ENCODE data around the gene DDX19B. TPM values are rescaled to one million over a fixed set of nuclear protein-coding genes. Genes with fewer than 3 reads are reported as not detected.
"Not testable (repeated sequence)": the region's sequence is repeated elsewhere in the genome, so short reads cannot be mapped to it uniquely, and the experiment has no call there.

Gene DDX19B
- total RNA-seq, 1 donor from 2014 or later, result 25.7 TPM

DNA sequence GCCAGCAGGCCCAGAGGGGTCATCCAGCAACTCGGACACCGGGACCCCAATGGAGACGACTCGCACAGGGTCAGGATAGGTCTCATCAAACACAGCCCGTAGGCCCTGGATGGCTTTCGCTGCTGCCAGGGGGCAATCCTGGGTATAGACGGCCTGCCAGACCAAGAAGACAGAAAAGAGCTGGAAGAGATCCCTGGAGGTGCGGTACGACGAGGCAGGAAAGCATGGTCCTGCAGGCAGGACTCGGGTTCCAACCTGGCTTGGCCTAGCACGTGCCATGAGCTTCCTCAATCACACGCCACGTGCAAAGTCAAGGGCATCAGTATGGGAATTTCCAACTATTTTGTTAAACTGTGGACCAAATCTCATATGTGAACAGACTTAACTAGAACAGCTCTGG, 40.9 kb upstream of the DDX19B start:
- Mint-ChIP-seq H3K36me3 (ENCODE audit: low read depth, unreplicated experiment) (peaks cover 36% of the 10 kb centered on the region), H3K27ac (ENCODE audit: unreplicated experiment) (peak overlapping the region; percentile 38)
- H3K9ac ChIP-seq (ENCODE audit: low read length), result no peak overlapping the region

DNA sequence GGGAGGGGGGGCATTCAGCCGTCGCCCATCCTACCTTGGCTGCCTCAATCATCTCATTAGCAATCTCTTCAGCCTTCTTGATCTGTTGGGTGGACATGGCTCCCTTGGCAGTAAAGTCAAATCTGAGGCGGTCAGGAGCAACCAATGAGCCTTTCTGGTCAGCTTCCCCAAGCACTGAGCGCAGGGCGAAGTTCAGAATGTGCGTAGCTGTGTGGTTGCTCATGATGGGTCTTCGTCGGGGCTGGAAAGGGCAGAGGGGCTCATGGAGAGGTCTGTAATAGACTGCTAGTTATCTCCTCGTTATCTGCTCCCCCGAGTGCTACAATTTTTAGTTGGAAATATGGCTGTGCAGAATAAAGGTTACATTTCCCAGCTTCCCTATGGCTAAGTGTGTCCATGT, 40.0 kb upstream of the DDX19B start:
- H3K36me3 Mint-ChIP-seq (ENCODE audit: low read depth, unreplicated experiment), result peaks cover 32% of the 10 kb centered on the region
- H3K9me3 Mint-ChIP-seq (ENCODE audit: unreplicated experiment), result no peaks in the 10 kb centered on the region
- DNase-seq (ENCODE audit: low read depth) (no peak), FAIRE-seq (no peak)
- TF ChIP-seq, protein P1, sequence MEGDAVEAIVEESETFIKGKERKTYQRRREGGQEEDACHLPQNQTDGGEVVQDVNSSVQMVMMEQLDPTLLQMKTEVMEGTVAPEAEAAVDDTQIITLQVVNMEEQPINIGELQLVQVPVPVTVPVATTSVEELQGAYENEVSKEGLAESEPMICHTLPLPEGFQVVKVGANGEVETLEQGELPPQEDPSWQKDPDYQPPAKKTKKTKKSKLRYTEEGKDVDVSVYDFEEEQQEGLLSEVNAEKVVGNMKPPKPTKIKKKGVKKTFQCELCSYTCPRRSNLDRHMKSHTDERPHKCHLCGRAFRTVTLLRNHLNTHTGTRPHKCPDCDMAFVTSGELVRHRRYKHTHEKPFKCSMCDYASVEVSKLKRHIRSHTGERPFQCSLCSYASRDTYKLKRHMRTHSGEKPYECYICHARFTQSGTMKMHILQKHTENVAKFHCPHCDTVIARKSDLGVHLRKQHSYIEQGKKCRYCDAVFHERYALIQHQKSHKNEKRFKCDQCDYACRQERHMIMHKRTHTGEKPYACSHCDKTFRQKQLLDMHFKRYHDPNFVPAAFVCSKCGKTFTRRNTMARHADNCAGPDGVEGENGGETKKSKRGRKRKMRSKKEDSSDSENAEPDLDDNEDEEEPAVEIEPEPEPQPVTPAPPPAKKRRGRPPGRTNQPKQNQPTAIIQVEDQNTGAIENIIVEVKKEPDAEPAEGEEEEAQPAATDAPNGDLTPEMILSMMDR (IDR thresholded peaks at IDR 0.05; ENCODE audit: insufficient read depth, low read depth, low read length), result no peak
- TF ChIP-seq EZH2 (IDR thresholded peaks at IDR 0.05; ENCODE audit: insufficient read depth, low read length), result no peak
- H3K27me3 Mint-ChIP-seq (ENCODE audit: low read depth, unreplicated experiment), result no peaks in the 10 kb centered on the region
- H3K4me1 ChIP-seq (ENCODE audit: insufficient read depth, low read length), result peaks cover 12% of the 10 kb centered on the region
- H2AFZ ChIP-seq (ENCODE audit: low read depth, low read length), result no peak overlapping the region
- H3K27me3 ChIP-seq (ENCODE audit: insufficient read depth, low read length), result no peaks in the 10 kb centered on the region
- H3K4me2 ChIP-seq (ENCODE audit: low read length), result no peak overlapping the region
- no peaks in the 10 kb centered on the region for H3K4me1 Mint-ChIP-seq (ENCODE audit: low read depth, unreplicated experiment)
- H3K36me3 ChIP-seq (ENCODE audit: insufficient read depth, low read length), result peaks cover 47% of the 10 kb centered on the region
- H3K79me2 ChIP-seq (ENCODE audit: insufficient read depth, low read length), result peaks cover 4% of the 10 kb centered on the region
- no peak overlapping the region for H3K4me3 ChIP-seq (ENCODE audit: insufficient read depth, low read depth, low read length)
- H3K27ac Mint-ChIP-seq (ENCODE audit: unreplicated experiment), result no peak overlapping the region
- H3K9ac ChIP-seq (ENCODE audit: low read length), result no peak overlapping the region
- no peak overlapping the region for H3K4me3 Mint-ChIP-seq (ENCODE audit: unreplicated experiment)
- peaks cover 37% of the 10 kb centered on the region for H4K20me1 ChIP-seq (ENCODE audit: insufficient read depth, low read length)
- H3K9me3 ChIP-seq (ENCODE audit: insufficient read depth, low read depth, low read length), result no peaks in the 10 kb centered on the region
- H3K27ac ChIP-seq (ENCODE audit: low read depth, low read length), result no peak overlapping the region

More for the DNA sequence above, 40.9 kb upstream of the DDX19B start:
- peaks cover 44% of the 10 kb centered on the region for H4K20me1 ChIP-seq (ENCODE audit: insufficient read depth, low read length)
- peaks cover 4% of the 10 kb centered on the region for H3K79me2 ChIP-seq (ENCODE audit: insufficient read depth, low read length)
- TF ChIP-seq, protein P1 (IDR thresholded peaks at IDR 0.05; ENCODE audit: insufficient read depth, low read depth, low read length), result no peak
- no peak for TF ChIP-seq EZH2 (IDR thresholded peaks at IDR 0.05; ENCODE audit: insufficient read depth, low read length)
- Mint-ChIP-seq H3K4me3 (ENCODE audit: unreplicated experiment) (no peak overlapping the region), H3K4me1 (ENCODE audit: low read depth, unreplicated experiment) (no peaks in the 10 kb centered on the region), H3K27me3 (ENCODE audit: low read depth, unreplicated experiment) (no peaks in the 10 kb centered on the region), H3K9me3 (ENCODE audit: unreplicated experiment) (no peaks in the 10 kb centered on the region)
- no peak overlapping the region for H2AFZ ChIP-seq (ENCODE audit: low read depth, low read length)
- H3K27me3 ChIP-seq (ENCODE audit: insufficient read depth, low read length), result no peaks in the 10 kb centered on the region
- H3K9me3 ChIP-seq (ENCODE audit: insufficient read depth, low read depth, low read length), result no peaks in the 10 kb centered on the region
- H3K4me2 ChIP-seq (ENCODE audit: low read length), result no peak overlapping the region
- FAIRE-seq, result no peak
- H3K4me3 ChIP-seq (ENCODE audit: insufficient read depth, low read depth, low read length), result no peak overlapping the region
- H3K36me3 ChIP-seq (ENCODE audit: insufficient read depth, low read length), result peaks cover 49% of the 10 kb centered on the region
- no peak overlapping the region for H3K27ac ChIP-seq (ENCODE audit: low read depth, low read length)
- H3K4me1 ChIP-seq (ENCODE audit: insufficient read depth, low read length), result peaks cover 12% of the 10 kb centered on the region
- DNase-seq (ENCODE audit: low read depth), result no peak

DNA sequence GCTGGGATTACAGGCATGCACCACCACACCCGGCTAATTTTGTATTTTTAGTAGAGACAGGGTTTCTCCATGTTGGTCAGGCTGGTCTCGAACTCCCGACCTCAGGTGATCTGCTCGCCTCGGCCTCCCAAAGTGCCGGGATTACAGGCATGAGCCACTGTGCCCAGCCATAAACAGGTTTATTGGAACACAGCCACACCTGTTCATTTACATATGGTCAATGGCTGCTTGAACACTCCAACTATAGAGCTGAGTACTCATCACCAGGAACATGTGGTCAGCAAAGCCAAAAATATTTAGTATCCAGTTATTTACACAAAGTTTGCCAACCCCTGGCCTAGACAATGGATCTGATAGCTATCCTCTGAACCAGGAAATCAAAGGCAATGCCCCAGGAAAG, 39.1 kb upstream of the DDX19B start:
- H3K9ac ChIP-seq (ENCODE audit: low read length); H3K9me3 Mint-ChIP-seq (ENCODE audit: unreplicated experiment); FAIRE-seq; H3K27me3 ChIP-seq (ENCODE audit: insufficient read depth, low read length); H3K27ac ChIP-seq (ENCODE audit: low read depth, low read length); H2AFZ ChIP-seq (ENCODE audit: low read depth, low read length); H3K27ac Mint-ChIP-seq (ENCODE audit: unreplicated experiment); H3K4me1 Mint-ChIP-seq (ENCODE audit: low read depth, unreplicated experiment); DNase-seq (ENCODE audit: low read depth); H3K4me1 ChIP-seq (ENCODE audit: insufficient read depth, low read length); H3K4me2 ChIP-seq (ENCODE audit: low read length); H3K4me3 ChIP-seq (ENCODE audit: insufficient read depth, low read depth, low read length); H3K27me3 Mint-ChIP-seq (ENCODE audit: low read depth, unreplicated experiment); H3K79me2 ChIP-seq (ENCODE audit: insufficient read depth, low read length); H3K9me3 ChIP-seq (ENCODE audit: insufficient read depth, low read depth, low read length); H3K4me3 Mint-ChIP-seq (ENCODE audit: unreplicated experiment): not testable (repeated sequence)
- H3K36me3 Mint-ChIP-seq (ENCODE audit: low read depth, unreplicated experiment), result peaks cover 34% of the 10 kb centered on the region
- Histone ChIP-seq H3K36me3 (ENCODE audit: insufficient read depth, low read length) (peaks cover 51% of the 10 kb centered on the region), H4K20me1 (ENCODE audit: insufficient read depth, low read length) (peaks cover 31% of the 10 kb centered on the region)

All from astrocyte (in vitro differentiated cells and primary cell).